ENCODE data around the gene DTNBP1. TPM values are rescaled to one million over a fixed set of nuclear protein-coding genes. Genes with fewer than 3 reads are reported as not detected.

DTNBP1 gene
- total and polyA plus RNA-seq, 2 of the 13 experiments (the other 11 are each of a cell fraction or from before 2014, with no cell fraction given) = 6.6 to 19.1 TPM

DNA sequence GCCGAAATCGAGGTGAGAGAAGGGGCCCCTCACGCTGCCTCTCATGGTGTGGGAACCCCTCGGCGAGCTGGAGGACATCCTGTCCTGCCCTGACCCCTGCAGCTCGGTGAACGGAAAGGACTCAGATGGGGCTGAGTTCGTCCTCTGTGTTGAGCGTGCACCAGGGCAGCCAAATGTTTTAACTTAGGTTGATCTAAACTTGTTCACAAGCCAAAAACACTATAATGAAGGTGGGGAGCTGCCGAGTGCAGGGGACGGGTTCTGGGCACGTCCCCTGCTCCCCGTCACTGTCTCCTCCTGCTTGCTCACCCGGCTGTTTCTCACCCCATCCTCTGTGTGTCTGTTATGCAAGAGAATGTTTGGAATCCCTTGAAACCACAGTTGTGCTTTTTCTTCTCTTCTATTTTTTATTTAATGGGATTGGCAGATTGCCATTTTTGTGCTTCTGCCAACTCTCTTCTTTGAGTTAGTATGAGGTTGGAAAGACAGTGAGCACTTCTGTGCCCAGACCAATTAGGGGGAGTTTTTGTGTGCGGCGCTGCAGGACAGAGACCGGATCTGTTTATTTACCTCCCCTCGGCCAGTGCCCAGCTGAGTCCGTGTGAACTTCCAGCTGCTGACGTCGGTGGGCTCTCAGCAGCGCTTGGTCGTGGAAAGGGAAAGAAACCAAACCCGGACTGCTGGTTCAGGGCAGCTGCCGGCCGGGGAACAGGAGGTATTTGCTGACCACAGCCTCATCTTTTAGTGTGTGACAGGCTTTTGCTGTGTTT, 158.1 kb downstream of the DTNBP1 start (continued):
- TF ChIP-seq ZHX2 (IDR thresholded peaks at IDR 0.05; ENCODE audit: low read depth) = no peak
- TF ChIP-seq ZHX2 (CRISPR knock-in tag; IDR thresholded peaks at IDR 0.05; ENCODE audit: borderline replicate concordance) = no peak
- no peak for TF ChIP-seq ZNF768 (CRISPR knock-in tag; IDR thresholded peaks at IDR 0.05)
- TF ChIP-seq ZNF17 (CRISPR knock-in tag; IDR thresholded peaks at IDR 0.05) = no peak
- TF ChIP-seq, protein P1, sequence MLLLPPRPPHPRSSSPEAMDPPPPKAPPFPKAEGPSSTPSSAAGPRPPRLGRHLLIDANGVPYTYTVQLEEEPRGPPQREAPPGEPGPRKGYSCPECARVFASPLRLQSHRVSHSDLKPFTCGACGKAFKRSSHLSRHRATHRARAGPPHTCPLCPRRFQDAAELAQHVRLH (CRISPR knock-in tag; IDR thresholded peaks at IDR 0.05; ENCODE audit: borderline replicate concordance, low read depth) = peak; percentile 39; the same call in 1 of the 2 replicates
- TF ChIP-seq, protein P2, sequence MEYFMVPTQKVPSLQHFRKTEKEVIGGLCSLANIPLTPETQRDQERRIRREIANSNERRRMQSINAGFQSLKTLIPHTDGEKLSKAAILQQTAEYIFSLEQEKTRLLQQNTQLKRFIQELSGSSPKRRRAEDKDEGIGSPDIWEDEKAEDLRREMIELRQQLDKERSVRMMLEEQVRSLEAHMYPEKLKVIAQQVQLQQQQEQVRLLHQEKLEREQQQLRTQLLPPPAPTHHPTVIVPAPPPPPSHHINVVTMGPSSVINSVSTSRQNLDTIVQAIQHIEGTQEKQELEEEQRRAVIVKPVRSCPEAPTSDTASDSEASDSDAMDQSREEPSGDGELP (IDR thresholded peaks at IDR 0.05; ENCODE audit: borderline replicate concordance, low read depth) = peak; percentile 98
- TF ChIP-seq, protein P3, sequence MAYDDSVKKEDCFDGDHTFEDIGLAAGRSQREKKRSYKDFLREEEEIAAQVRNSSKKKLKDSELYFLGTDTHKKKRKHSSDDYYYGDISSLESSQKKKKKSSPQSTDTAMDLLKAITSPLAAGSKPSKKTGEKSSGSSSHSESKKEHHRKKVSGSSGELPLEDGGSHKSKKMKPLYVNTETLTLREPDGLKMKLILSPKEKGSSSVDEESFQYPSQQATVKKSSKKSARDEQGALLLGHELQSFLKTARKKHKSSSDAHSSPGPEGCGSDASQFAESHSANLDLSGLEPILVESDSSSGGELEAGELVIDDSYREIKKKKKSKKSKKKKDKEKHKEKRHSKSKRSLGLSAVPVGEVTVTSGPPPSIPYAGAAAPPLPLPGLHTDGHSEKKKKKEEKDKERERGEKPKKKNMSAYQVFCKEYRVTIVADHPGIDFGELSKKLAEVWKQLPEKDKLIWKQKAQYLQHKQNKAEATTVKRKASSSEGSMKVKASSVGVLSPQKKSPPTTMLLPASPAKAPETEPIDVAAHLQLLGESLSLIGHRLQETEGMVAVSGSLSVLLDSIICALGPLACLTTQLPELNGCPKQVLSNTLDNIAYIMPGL (CRISPR knock-in tag; IDR thresholded peaks at IDR 0.05; ENCODE audit: borderline replicate concordance in 1 of 2, low read depth in 1 of 2) = peak in 1 of 2 experiments; percentile 27; a peak in 1 of 4 replicates
- peak; percentile 64; the same call in 1 of the 2 replicates for TF ChIP-seq ZNF609 (CRISPR knock-in tag; IDR thresholded peaks at IDR 0.05; ENCODE audit: borderline replicate concordance)
- no peak for TF ChIP-seq ZBTB20 (CRISPR knock-in tag; IDR thresholded peaks at IDR 0.05; ENCODE audit: borderline replicate concordance, low read depth)
- TF ChIP-seq ATAD3A (CRISPR knock-in tag; IDR thresholded peaks at IDR 0.05) = no peak
- TF ChIP-seq ARNTL (CRISPR knock-in tag; IDR thresholded peaks at IDR 0.05) = 0 out of 2 replicates have a peak, but pooled peaks have one; percentile 14
- TF ChIP-seq SOX6 (IDR thresholded peaks at IDR 0.05) = no peak
- peak; percentile 73 for TF ChIP-seq SOX6 (CRISPR knock-in tag; IDR thresholded peaks at IDR 0.05)

Data from HepG2 (cell line).